GM18520 (cell line): ENCODE results near the gene ARHGEF1.
A peak's percentile ranks its signal among the peaks of the same experiment; 100 is the strongest.

Experiments
- ATAC-seq: cut with Tn5 transposase; IDR thresholded peaks from one replicate; pipeline ENCODE4 v1.9.1; 2021; ENCODE audit not compliant: unreplicated experiment

ARHGEF1 gene

GRCh38 chr19:41880329-41880708, 2.7 kb upstream of the ARHGEF1 start:
- ATAC-seq, result no peak

DNA sequence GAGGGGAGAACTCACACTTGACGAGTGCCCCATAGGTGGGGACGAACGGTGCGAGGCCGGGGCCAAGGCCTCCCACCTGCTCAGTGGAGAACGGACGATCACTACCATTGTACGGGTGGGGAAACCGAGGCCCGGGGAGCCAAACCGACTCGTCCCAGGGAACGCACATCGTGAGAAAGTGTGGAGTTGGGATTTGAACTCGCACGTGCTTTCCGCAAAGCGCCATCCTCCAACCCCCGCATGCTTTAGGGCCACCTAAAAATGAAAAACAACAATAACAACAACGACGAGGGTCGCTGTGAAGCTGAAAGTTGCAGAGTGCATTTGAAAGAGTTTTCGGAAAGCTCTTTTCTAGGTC, 458 bp downstream of the ARHGEF1 start:
- ATAC-seq, result no peak

DNA sequence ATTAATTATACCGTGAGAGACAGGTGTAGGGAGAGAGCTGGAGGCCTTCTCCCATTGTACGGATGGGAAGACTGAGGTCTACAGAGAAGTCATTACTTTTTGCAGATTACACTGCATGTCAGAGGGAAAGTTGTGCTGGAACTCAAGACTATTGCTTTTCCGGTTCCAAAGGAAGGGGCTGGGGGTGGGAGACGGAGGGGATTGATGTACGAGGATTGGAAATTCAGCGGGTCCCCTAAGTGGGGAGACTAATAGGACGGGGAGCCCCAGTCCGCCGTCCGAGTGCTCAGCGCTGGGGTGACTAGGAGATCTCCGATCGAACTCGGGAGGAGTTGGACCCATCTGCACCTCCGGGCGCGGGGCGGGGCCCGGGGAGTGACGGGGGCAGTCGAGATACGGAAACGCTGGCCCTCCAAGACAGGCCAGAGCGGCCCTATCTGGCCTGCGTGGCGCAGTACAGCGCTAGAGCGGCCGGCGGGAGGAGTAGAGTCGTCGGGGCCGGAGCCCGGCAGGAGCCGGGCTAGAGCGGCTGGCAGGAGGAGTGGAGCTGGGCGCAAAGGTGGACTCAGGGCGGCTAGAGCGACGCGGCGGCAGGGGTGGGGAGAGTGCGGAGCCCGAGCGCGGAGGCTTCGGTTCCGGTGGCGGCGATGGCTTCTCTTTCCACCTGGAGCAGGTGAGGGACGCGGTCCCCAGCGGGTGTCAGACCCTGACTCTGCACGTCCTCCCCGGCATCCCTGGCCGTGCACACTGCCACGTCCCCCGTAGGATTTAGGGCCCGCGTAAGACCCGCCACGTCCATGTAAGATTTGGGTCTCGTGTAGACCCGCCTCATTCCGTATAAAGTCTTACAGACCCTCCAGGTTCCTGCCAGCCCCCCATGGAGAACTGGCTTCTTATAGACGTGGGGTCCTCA, 1.1 kb downstream of the ARHGEF1 start:
- ATAC-seq, result peak; percentile 73

DNA sequence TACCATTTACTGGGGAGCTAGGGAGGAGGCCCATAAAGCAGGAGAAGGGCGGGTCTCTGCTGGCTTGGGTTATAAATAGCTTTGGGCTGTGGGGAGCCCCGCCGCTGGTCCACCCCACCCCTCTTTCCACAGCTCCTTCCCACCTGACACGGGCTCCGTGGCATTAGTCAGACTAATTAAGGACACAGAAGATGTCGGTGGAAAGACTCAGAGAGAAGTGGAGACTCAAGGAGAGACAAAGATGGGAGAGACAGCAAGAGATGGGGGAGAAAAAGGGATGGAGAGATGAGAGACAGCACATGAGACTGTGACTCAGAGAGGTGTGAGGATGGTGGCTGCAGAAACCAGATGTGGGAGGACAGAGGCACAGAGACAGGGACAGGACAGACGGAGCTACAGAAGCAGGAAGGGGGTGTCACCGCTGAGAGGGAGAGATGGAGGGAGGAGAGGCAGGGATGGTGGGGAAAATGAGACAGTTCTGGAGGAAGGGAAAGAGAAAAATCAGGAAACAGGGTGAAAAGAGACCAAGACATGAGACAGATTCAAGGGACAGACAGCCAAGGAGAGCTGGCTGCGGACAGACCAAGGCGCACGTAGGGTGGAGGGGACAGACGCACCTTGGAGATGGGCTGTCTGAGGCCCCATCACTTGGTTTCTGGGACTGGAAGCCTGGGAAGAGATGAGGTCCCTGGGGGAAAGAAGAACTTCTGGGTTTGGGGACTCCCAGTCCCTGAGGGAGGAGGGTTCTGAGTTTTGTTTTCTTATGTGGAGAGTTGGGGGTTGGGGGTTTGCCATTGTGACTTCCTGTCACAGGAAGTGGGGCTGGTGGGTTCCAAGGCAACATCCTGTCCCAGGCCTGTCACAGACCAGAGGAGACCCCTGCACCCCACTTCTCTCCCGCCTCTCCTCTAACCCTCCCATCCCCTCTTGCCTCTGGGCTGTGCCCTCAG, 4.1 kb downstream of the ARHGEF1 start:
- ATAC-seq, result no peak

DNA sequence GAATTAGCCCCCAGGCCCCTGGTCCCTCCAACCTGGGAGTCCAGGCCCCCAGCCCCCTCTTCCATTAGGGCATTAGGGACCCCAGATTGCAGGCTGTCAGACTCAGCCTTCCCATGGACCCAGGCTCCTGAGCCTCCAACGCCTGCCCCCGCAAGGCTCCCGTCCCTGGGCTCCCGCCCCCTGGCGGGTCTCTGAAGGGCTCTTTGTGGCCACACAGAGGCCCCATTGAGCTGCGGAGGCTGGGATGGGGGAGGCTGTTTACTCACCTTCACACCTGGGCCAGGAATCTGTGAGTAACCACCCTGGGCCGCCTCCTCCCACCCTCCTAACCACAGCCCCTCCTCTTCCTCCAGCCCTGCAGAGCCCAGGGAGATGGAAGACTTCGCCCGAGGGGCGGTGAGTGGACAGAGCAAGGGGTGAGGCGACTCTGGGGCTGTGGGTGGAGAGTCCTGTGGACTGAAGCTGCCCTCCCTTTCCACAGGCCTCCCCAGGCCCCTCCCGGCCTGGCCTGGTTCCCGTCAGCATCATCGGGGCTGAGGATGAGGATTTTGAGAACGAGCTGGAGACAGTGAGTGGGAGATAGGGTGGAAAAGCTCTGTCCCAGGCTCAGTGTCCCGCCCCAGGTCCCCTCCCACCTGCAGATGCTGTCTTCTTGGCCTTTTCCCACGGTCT, 4.9 kb downstream of the ARHGEF1 start:
- no peak for ATAC-seq

GRCh38 chr19:41888926-41889325, 5.9 kb downstream of the ARHGEF1 start:
- no peak for ATAC-seq

GRCh38 chr19:41889896-41890295, 6.9 kb downstream of the ARHGEF1 start:
- no peak for ATAC-seq

DNA sequence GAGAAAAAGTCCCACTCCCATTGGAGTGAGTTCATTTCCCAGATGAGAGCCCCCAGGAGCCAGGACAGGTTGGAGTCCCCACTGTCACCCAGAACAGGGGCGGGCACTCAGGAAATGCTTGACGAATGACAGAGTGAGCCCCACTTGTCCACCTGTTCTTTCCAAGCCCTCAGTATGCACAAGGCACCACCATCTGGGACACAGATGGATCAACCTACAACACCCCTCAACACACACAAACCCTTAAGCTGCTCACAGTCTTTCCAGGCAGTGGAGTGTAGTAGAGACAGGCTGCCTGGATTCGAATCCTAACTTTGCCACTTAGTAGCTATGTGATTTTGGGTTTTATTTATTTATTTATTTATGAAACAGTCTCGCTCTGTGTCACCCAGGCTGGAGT, 8.0 kb downstream of the ARHGEF1 start:
- ATAC-seq, result no peak

GRCh38 chr19:41892173-41892902, 9.4 kb downstream of the ARHGEF1 start:
- ATAC-seq, result no peak

DNA sequence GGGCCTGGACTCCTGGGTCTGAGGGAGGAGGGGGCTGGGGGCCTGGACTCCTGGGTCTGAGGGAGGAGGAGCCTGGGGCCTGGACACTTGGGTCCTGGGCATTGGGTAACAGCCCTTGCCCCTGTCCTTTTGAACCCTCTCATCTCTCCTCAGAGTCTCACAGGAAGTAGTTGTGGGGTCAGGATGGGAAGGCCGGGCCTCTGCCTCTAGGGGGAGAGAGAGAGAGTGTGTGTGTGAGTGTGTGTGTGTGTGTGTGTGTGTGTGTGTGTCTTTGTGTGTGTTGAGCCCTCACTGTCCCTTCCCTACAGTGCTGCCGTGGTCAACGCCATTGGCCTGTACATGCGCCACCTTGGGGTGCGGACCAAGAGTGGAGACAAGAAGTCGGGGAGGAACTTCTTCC, 10.9 kb downstream of the ARHGEF1 start:
- no peak for ATAC-seq

DNA sequence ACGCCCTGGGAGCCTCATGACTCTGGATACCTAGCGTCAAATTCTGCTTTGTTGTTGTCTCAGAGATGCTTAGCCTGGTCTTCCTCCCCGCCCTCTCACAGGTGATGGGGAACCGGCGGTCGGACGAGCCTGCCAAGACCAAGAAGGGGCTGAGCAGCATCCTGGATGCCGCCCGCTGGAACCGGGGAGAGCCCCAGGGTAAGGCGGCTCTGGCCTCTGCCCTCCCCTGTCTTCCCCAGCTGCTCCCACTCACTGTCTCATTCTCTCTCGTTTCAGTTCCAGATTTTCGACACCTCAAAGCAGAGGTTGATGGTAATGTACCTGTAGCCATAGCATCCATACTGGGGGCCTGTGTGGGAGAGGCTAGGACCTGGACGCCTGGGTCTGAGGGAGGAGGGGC, 11.4 kb downstream of the ARHGEF1 start:
- no peak for ATAC-seq

- ATAC-seq, result no peak
These were observed 13.0 kb downstream of the ARHGEF1 start for GRCh38 chr19:41895745-41896580.

- no peak for ATAC-seq
These were observed 13.6 kb downstream of the ARHGEF1 start for GRCh38 chr19:41896581-41896942.

DNA sequence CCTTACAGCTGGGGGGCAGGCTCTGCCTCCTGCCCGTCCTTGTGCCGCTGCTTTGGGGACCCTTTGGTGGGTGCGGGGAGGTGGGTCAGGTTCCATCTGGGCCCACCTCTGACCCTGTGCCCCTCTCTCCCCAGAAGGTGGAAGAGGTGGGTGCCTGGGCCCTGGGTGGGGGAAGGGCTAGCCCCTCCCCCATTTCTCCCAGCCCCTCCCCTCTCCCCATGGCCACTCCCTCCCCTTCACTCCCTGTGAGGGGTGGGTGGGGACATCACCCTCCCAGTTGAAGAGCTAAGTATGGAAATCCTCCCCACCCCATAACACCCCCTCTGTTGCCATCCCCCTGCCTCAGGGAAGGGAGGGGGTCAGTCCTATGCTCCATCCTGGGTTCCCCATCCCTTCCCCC, 14.2 kb downstream of the ARHGEF1 start:
- ATAC-seq, result no peak

DNA sequence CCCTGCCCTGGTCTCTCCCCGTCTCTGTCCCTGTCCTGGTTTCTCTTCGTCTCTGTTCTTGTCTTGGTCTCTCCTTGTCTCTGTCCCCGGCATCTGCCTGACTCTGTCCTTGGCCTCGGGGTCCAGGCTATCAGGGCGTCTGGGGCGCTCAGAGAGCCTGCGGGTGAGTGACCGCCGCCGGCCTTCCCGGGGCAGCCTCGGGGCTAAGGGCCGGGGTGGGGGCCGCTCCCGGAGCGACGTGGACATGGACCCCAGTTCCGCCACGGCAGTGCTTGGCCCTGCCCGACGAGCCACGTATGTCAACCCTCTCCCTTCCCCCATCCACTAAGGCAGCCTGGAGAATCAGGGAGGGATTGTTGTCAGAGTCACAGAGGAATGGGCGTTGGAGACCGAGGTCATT, 14.8 kb downstream of the ARHGEF1 start:
- ATAC-seq, result no peak

DNA sequence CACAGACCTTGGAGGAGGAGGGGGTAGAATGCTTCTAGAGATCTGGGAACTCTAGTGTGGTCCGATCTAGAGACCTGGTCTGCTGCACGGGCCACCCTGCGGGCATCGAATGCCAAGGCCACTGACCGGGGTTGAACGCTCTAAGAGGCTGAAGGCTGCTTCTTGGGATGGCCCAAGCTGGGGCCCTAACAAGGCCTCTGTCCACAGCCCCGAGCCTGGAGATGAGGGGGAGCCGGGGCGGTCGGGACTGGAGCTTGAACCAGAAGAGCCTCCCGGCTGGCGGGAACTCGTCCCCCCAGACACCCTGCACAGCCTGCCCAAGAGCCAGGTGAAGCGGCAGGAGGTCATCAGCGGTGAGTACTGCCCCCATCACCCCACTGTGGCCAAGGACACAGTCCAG, 15.3 kb downstream of the ARHGEF1 start:
- ATAC-seq, result no peak

- ATAC-seq, result no peak
These were observed 18.9 kb downstream of the ARHGEF1 start for GRCh38 chr19:41901707-41902360.

DNA sequence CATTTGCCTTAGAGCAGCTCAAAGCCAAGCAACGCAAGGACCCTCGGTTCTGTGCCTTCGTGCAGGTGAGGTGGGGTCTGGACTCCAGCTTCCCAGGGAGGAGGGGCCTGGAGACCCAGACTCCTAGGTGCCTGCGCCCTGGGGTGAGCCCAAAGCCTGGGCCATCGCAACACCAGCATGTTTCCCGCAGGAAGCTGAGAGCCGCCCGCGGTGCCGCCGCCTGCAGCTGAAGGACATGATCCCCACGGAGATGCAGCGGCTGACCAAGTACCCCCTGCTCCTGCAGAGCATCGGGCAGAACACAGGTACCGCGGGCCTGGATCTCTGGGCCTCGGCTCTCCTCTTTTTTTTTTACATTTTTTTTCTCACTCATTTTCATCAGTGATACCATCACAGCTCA, 19.6 kb downstream of the ARHGEF1 start:
- ATAC-seq, result no peak

- ATAC-seq, result no peak
These were observed 20.4 kb downstream of the ARHGEF1 start for GRCh38 chr19:41903193-41903953.
